ENCODE data around the gene TEAD2.

Gene TEAD2

GRCh38 chr19:49324801-49325576, 37.2 kb downstream of the TEAD2 start, which contains the start of gene SLC6A16:
SLC6A16 (minus strand) TSS chr19:49325191; CDS start chr19:49311347, 13,844 bp downstream.
- Histone ChIP-seq H3K9ac (ENCODE audit: low read depth, low read length) (no peak within 1 kb of the TSS), H3K27me3 (ENCODE audit: insufficient read depth, low read length, poor library complexity) (no peaks in the 10 kb centered on the region), H3K36me3 (ENCODE audit: insufficient read depth, low read length) (no peaks in the 10 kb centered on the region), H3K4me1 (ENCODE audit: insufficient read depth, low read length) (no peaks in the 10 kb centered on the region), H3K9me3 (ENCODE audit: insufficient read depth, low read length, severe bottlenecking) (no peaks in the 10 kb centered on the region), H3K27ac (ENCODE audit: low read length) (no peak within 1 kb of the TSS), H3K4me3 (ENCODE audit: low read depth in 1 of 2, low read length in 2 of 2) (no peak within 1 kb of the TSS), H4K20me1 (ENCODE audit: insufficient read depth, low read length) (no peaks in the 10 kb centered on the region), H3K79me2 (ENCODE audit: insufficient read depth, low read length) (no peaks in the 10 kb centered on the region), H2AFZ (ENCODE audit: low read depth, low read length) (no peak within 1 kb of the TSS), H3K4me2 (ENCODE audit: insufficient read depth, low read length) (no peak within 1 kb of the TSS)
- TF ChIP-seq EZH2 (IDR thresholded peaks at IDR 0.05; ENCODE audit: borderline replicate concordance, low read depth, low read length, severe bottlenecking): no peak
- ATAC-seq (ENCODE audit: insufficient read depth, low read depth): no peak
- DNase-seq: no peak

- TF ChIP-seq CTCF (IDR thresholded peaks at IDR 0.05; ENCODE audit: borderline replicate concordance, extremely low read depth, low read length, poor library complexity, severe bottlenecking) (no peak), EZH2 (IDR thresholded peaks at IDR 0.05; ENCODE audit: borderline replicate concordance, low read depth, low read length, severe bottlenecking) (no peak)
- Histone ChIP-seq H4K20me1 (ENCODE audit: insufficient read depth, low read length) (no peaks in the 10 kb centered on the region), H2AFZ (ENCODE audit: low read depth, low read length) (no peak overlapping the region), H3K79me2 (ENCODE audit: insufficient read depth, low read length) (no peaks in the 10 kb centered on the region), H3K27ac (ENCODE audit: low read length) (no peak overlapping the region), H3K9ac (ENCODE audit: low read depth, low read length) (no peak overlapping the region), H3K4me3 (ENCODE audit: low read depth in 1 of 2, low read length in 2 of 2) (no peak overlapping the region), H3K4me2 (ENCODE audit: insufficient read depth, low read length) (no peak overlapping the region), H3K27me3 (ENCODE audit: insufficient read depth, low read length, poor library complexity) (no peaks in the 10 kb centered on the region), H3K36me3 (ENCODE audit: insufficient read depth, low read length) (no peaks in the 10 kb centered on the region), H3K9me3 (ENCODE audit: insufficient read depth, low read length, severe bottlenecking) (peaks cover 13% of the 10 kb centered on the region), H3K4me1 (ENCODE audit: insufficient read depth, low read length) (no peaks in the 10 kb centered on the region)
- DNase-seq (no peak), ATAC-seq (ENCODE audit: insufficient read depth, low read depth) (no peak)
Measured at GRCh38 chr19:49318296-49318695, 43.9 kb downstream of the TEAD2 start.

GRCh38 chr19:49316284-49316683, 45.9 kb downstream of the TEAD2 start:
- Histone ChIP-seq H3K9me3 (ENCODE audit: insufficient read depth, low read length, severe bottlenecking) (peaks cover 13% of the 10 kb centered on the region), H3K27me3 (ENCODE audit: insufficient read depth, low read length, poor library complexity) (no peaks in the 10 kb centered on the region)

More at GRCh38 chr19:49316284-49316683, 45.9 kb downstream of the TEAD2 start:
- Histone ChIP-seq H3K4me2 (ENCODE audit: insufficient read depth, low read length) (no peak overlapping the region), H3K36me3 (ENCODE audit: insufficient read depth, low read length) (no peaks in the 10 kb centered on the region), H3K27ac (ENCODE audit: low read length) (no peak overlapping the region), H3K9ac (ENCODE audit: low read depth, low read length) (no peak overlapping the region), H2AFZ (ENCODE audit: low read depth, low read length) (no peak overlapping the region), H3K79me2 (ENCODE audit: insufficient read depth, low read length) (no peaks in the 10 kb centered on the region), H4K20me1 (ENCODE audit: insufficient read depth, low read length) (no peaks in the 10 kb centered on the region), H3K4me1 (ENCODE audit: insufficient read depth, low read length) (no peaks in the 10 kb centered on the region), H3K4me3 (ENCODE audit: low read depth in 1 of 2, low read length in 2 of 2) (no peak overlapping the region)
- no peak for DNase-seq
- no peak for ATAC-seq (ENCODE audit: insufficient read depth, low read depth)
- no peak for TF ChIP-seq CTCF (IDR thresholded peaks at IDR 0.05; ENCODE audit: borderline replicate concordance, extremely low read depth, low read length, poor library complexity, severe bottlenecking)
- no peak for TF ChIP-seq EZH2 (IDR thresholded peaks at IDR 0.05; ENCODE audit: borderline replicate concordance, low read depth, low read length, severe bottlenecking)

All from DND-41 (cell line).